Gastrocnemius medialis (tissue), 4 donors: ENCODE data around the gene C1orf210.

Experiments
- CTCF ChIP-seq, 5 experiments: fragments of 450-650 bp in 3 of 5; fragments of 200-600 bp in 2 of 5; sonication (generic) in 2 of 5; IDR thresholded peaks in 4 of 5; conservative IDR thresholded peaks in 1 of 5; 1 replicate in 4 of 5; 2 replicates in 1 of 5; pipeline ENCODE4 v1.5.1; 2016 to 2019; ENCODE audit warnings: antibody characterized with exemption in 5 of 5, mild to moderate bottlenecking in 3 of 5, moderate library complexity in 3 of 5
- POLR2A ChIP-seq, 2 donors: fragments of 450-650 bp; IDR thresholded peaks; one replicate each; pipeline ENCODE4 v1.6.1; 2017; ENCODE audit warnings: antibody characterized with exemption in 2 of 2, mild to moderate bottlenecking in 2 of 2, moderate library complexity in 2 of 2

- peak in 4 of 5 experiments; percentile 31 to 55 (median 53) for TF ChIP-seq CTCF (IDR thresholded peaks at IDR 0.05 in 4 of 5, conservative IDR thresholded peaks at IDR 0.05 in 1 of 5)
- no peak for TF ChIP-seq POLR2A (IDR thresholded peaks at IDR 0.05)
Observed at GRCh38 chr1:43238085-43238484, 47.3 kb downstream of the C1orf210 start.
